Measurements from ENCODE around the gene CDC6.

Gene CDC6

DNA sequence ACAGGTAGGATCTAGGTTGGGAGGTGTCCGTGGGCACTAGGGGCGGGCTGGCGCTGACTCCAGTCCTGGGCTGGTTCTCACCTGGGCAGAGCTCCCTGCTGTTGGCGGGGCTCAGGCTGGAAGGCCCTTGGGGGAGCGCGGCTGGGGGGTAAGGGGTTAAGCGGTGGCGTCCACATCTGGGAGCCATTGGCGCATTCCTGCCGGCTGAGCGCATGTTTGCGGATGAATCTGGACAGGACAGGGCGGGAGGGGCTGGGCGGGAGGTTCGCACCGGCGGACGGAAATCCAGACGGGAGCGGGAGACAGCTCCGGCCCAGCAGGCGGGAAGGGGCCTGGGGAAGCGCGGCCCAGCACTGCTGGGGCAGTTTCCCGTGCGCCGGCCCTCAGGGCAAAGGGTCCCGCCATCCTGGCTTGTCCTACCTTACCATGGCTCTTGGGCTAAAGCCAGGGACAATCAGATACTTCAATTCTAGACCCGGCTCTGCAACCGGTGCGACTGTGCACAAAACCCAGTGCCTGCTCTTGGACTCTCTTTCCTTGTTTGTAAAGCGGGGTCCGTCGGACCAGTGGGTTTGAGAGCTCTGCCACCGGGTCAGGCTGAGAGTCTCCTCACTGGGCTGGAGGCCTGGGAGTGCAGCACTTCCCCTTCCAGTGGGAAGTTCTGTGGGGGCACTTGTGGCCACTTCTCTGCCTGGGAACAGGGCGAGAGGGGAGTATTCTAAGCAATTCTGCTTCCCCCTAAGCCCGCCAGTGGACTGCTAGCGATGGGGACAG lies 29.1 kb downstream of the CDC6 start:
- TF ChIP-seq, protein P1, sequence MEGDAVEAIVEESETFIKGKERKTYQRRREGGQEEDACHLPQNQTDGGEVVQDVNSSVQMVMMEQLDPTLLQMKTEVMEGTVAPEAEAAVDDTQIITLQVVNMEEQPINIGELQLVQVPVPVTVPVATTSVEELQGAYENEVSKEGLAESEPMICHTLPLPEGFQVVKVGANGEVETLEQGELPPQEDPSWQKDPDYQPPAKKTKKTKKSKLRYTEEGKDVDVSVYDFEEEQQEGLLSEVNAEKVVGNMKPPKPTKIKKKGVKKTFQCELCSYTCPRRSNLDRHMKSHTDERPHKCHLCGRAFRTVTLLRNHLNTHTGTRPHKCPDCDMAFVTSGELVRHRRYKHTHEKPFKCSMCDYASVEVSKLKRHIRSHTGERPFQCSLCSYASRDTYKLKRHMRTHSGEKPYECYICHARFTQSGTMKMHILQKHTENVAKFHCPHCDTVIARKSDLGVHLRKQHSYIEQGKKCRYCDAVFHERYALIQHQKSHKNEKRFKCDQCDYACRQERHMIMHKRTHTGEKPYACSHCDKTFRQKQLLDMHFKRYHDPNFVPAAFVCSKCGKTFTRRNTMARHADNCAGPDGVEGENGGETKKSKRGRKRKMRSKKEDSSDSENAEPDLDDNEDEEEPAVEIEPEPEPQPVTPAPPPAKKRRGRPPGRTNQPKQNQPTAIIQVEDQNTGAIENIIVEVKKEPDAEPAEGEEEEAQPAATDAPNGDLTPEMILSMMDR (IDR thresholded peaks at IDR 0.05; ENCODE audit: extremely low read depth, missing control alignments): no peak
- DNase-seq (ENCODE audit: low spot score): no peak

- DNase-seq (ENCODE audit: low spot score): peak; percentile 78
These were observed 29.7 kb downstream of the CDC6 start for GRCh38 chr17:40317345-40317873.

DNA sequence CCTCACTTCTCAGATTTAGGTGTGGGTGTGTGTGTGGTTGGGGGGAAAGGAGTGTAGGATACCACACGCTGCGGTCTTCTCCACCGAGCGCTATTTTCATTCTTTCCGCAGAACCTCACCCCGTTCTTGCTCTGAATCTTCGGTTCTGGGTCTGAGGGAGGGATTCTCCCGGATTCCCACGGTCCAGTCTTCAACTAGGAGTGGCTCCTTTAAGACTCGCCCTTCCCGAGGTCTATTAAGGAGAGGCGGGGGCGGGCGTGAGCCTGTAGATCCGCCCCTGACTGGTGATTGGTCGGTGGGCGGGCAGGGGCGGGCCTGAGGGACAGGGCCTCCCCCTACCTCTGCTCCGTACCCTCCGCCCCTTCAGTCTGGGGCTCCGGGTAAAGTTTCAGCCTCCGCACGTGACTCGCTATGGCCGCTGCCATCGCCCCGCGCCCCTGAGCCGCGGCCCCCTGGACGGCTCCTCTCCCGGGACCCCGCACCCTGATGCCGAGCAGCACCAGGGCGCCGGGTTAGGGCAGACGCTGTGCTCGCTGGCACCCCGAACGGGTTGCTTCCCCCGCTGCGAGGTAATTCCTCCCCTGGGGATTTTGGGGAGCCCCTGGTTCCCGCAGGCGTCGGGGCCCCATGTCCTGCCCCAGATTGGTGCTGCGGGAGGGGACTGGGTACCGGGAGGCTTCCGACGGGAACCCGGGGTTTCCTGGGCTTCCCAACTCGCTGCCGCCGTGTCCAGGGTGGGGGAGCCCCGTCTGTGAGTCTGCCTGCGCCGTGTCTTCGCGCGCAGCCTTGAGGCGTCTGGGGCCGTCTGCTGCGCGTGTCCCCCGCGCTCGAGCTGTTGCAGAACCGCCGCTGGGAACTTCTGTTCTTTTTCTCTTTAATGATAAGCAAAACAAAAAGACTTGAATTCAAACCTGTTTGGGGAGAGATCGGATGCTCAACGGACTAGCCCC lies 30.5 kb downstream of the CDC6 start:
- peak; percentile 98 for DNase-seq (ENCODE audit: low spot score)
- TF ChIP-seq, protein P1 (IDR thresholded peaks at IDR 0.05; ENCODE audit: extremely low read depth, missing control alignments): no peak

More at GRCh38 chr17:40317345-40317873, 29.7 kb downstream of the CDC6 start:
- TF ChIP-seq, protein P1 (IDR thresholded peaks at IDR 0.05; ENCODE audit: extremely low read depth, missing control alignments): peak; percentile 62

GRCh38 chr17:40318830-40319391 lies 31.2 kb downstream of the CDC6 start:
- DNase-seq (ENCODE audit: low spot score): peak; percentile 12
- TF ChIP-seq, protein P1 (IDR thresholded peaks at IDR 0.05; ENCODE audit: extremely low read depth, missing control alignments): no peak

DNA sequence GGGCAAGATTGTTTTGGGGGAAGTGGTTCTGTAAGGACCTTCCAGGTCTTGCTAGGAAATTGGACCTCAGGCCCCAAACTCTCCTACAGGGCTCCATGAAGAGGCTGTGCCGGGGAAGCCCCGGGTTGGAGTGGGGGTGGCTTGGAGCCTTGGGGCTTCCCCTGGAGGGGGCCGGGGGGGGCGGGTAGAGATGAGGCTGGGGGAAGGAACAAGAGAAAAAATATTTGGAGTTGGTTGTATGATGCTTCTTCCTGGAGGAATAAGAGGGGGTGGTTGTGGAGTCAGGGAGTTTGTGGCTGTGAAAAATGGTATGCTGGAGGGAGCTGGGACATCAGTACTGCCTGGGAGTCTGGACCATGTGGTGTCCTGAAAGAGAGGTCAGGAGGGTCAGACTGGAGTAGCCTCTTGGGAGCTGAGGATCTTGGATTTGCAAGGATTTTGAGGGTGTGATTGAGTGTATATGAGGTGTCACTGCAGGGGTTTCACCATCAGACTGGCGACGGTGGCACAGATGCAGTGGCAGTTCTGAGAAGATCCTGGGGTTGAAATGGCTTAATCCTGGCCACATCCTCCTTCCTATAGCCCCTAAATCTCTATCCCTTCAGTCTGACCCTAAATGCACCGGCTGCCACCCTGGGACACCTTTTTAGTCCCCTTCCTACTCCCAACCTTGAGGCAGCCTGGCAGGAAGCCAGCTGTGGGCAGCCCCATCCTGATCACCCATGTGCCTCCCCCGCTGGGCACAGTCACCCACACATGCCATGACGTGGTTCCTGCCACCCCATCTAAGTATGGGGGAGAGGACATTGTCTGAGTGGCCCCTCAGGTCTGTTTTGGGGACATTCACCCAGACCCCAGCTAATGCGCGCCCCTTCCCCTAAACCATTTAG lies 32.2 kb downstream of the CDC6 start:
- TF ChIP-seq, protein P1 (IDR thresholded peaks at IDR 0.05; ENCODE audit: extremely low read depth, missing control alignments): no peak
- peak; percentile 26 for DNase-seq (ENCODE audit: low spot score)

- DNase-seq (ENCODE audit: low spot score): no peak
- TF ChIP-seq, protein P1 (IDR thresholded peaks at IDR 0.05; ENCODE audit: extremely low read depth, missing control alignments): no peak
These were observed 33.3 kb downstream of the CDC6 start for GRCh38 chr17:40320756-40321523.
